ENCODE measurements around the gene SPG7. TPM values are rescaled to one million over a fixed set of nuclear protein-coding genes. Genes with fewer than 3 reads are reported as not detected.

SPG7 gene
- total RNA-seq, 1 donor, result 83.3 TPM

- Histone ChIP-seq H3K9me3 (ENCODE audit: low read depth, low read length) (no peaks in the 10 kb centered on the region), H3K4me1 (ENCODE audit: insufficient read depth, low read length) (peaks cover 29% of the 10 kb centered on the region), H3K27me3 (ENCODE audit: insufficient read depth, low read length) (no peaks in the 10 kb centered on the region), H3K4me3 (ENCODE audit: low read length) (no peak overlapping the region)
These were observed 47.6 kb downstream of the SPG7 start for GRCh38 chr16:89555780-89556179.

- Histone ChIP-seq H3K4me1 (ENCODE audit: insufficient read depth, low read length) (peaks cover 39% of the 10 kb centered on the region), H3K9me3 (ENCODE audit: low read depth, low read length) (no peaks in the 10 kb centered on the region), H3K4me3 (ENCODE audit: low read length) (no peak overlapping the region), H3K27me3 (ENCODE audit: insufficient read depth, low read length) (no peaks in the 10 kb centered on the region)
These were observed 48.8 kb downstream of the SPG7 start for GRCh38 chr16:89556750-89557689.

- Histone ChIP-seq H3K4me1 (ENCODE audit: insufficient read depth, low read length) (peaks cover 48% of the 10 kb centered on the region), H3K4me3 (ENCODE audit: low read length) (no peak overlapping the region), H3K27me3 (ENCODE audit: insufficient read depth, low read length) (no peaks in the 10 kb centered on the region), H3K9me3 (ENCODE audit: low read depth, low read length) (no peaks in the 10 kb centered on the region)
These were observed 49.7 kb downstream of the SPG7 start for GRCh38 chr16:89557690-89558490.

- no peaks in the 10 kb centered on the region for H3K9me3 ChIP-seq (ENCODE audit: low read depth, low read length)
- peaks cover 75% of the 10 kb centered on the region for H3K4me1 ChIP-seq (ENCODE audit: insufficient read depth, low read length)
- H3K4me3 ChIP-seq (ENCODE audit: low read length), result peak within 1 kb of the TSS; percentile 92
- no peaks in the 10 kb centered on the region for H3K27me3 ChIP-seq (ENCODE audit: insufficient read depth, low read length)
These were observed 52.4 kb downstream of the SPG7 start, which contains the start of gene RPL13 for GRCh38 chr16:89560378-89561141. Gene RPL13 (plus strand): TSS chr16:89560682. CDS start chr16:89560960, 278 bp downstream.

- Histone ChIP-seq H3K4me1 (ENCODE audit: insufficient read depth, low read length) (peaks cover 82% of the 10 kb centered on the region), H3K27me3 (ENCODE audit: insufficient read depth, low read length) (no peaks in the 10 kb centered on the region), H3K4me3 (ENCODE audit: low read length) (peak overlapping the region; percentile 92)
These were observed 53.1 kb downstream of the SPG7 start for GRCh38 chr16:89561142-89561883.

GRCh38 chr16:89561884-89562599, 53.8 kb downstream of the SPG7 start:
- Histone ChIP-seq H3K4me1 (ENCODE audit: insufficient read depth, low read length) (peaks cover 81% of the 10 kb centered on the region), H3K27me3 (ENCODE audit: insufficient read depth, low read length) (no peaks in the 10 kb centered on the region), H3K9me3 (ENCODE audit: low read depth, low read length) (no peaks in the 10 kb centered on the region), H3K4me3 (ENCODE audit: low read length) (peak overlapping the region; percentile 92)

More at GRCh38 chr16:89561142-89561883, 53.1 kb downstream of the SPG7 start:
- no peaks in the 10 kb centered on the region for H3K9me3 ChIP-seq (ENCODE audit: low read depth, low read length)

- H3K4me3 ChIP-seq (ENCODE audit: low read length), result no peak overlapping the region
- H3K4me1 ChIP-seq (ENCODE audit: insufficient read depth, low read length), result peaks cover 72% of the 10 kb centered on the region
- no peaks in the 10 kb centered on the region for H3K27me3 ChIP-seq (ENCODE audit: insufficient read depth, low read length)
- H3K9me3 ChIP-seq (ENCODE audit: low read depth, low read length), result no peaks in the 10 kb centered on the region
These were observed 54.7 kb downstream of the SPG7 start for GRCh38 chr16:89562939-89563338.

GRCh38 chr16:89563639-89564392, 55.6 kb downstream of the SPG7 start:
- Histone ChIP-seq H3K4me3 (ENCODE audit: low read length) (no peak overlapping the region), H3K27me3 (ENCODE audit: insufficient read depth, low read length) (no peaks in the 10 kb centered on the region), H3K9me3 (ENCODE audit: low read depth, low read length) (no peaks in the 10 kb centered on the region), H3K4me1 (ENCODE audit: insufficient read depth, low read length) (peaks cover 65% of the 10 kb centered on the region)

GRCh38 chr16:89564476-89565255, 56.5 kb downstream of the SPG7 start:
- H3K4me1 ChIP-seq (ENCODE audit: insufficient read depth, low read length), result peaks cover 57% of the 10 kb centered on the region
- no peak overlapping the region for H3K4me3 ChIP-seq (ENCODE audit: low read length)
- H3K9me3 ChIP-seq (ENCODE audit: low read depth, low read length), result no peaks in the 10 kb centered on the region
- H3K27me3 ChIP-seq (ENCODE audit: insufficient read depth, low read length), result no peaks in the 10 kb centered on the region

GRCh38 chr16:89565256-89565505, 57.0 kb downstream of the SPG7 start:
- no peaks in the 10 kb centered on the region for H3K27me3 ChIP-seq (ENCODE audit: insufficient read depth, low read length)
- H3K4me1 ChIP-seq (ENCODE audit: insufficient read depth, low read length), result peaks cover 53% of the 10 kb centered on the region
- H3K4me3 ChIP-seq (ENCODE audit: low read length), result no peak overlapping the region
- no peaks in the 10 kb centered on the region for H3K9me3 ChIP-seq (ENCODE audit: low read depth, low read length)

GRCh38 chr16:89565506-89566372, 57.5 kb downstream of the SPG7 start:
- Histone ChIP-seq H3K9me3 (ENCODE audit: low read depth, low read length) (no peaks in the 10 kb centered on the region), H3K4me1 (ENCODE audit: insufficient read depth, low read length) (peaks cover 53% of the 10 kb centered on the region), H3K27me3 (ENCODE audit: insufficient read depth, low read length) (no peaks in the 10 kb centered on the region), H3K4me3 (ENCODE audit: low read length) (no peak overlapping the region)

Data from mononuclear cell (primary cell).